Measurements from ENCODE around the gene NRXN3. TPM values are rescaled to one million over a fixed set of nuclear protein-coding genes. Genes with fewer than 3 reads are reported as not detected.
"Not testable (repeated sequence)": the region's sequence is repeated elsewhere in the genome, so short reads cannot be mapped to it uniquely, and the experiment has no call there.

The NRXN3 gene
- total and polyA plus RNA-seq, 2 experiments from 2014 or later = 5.7 to 7.1 TPM

DNA sequence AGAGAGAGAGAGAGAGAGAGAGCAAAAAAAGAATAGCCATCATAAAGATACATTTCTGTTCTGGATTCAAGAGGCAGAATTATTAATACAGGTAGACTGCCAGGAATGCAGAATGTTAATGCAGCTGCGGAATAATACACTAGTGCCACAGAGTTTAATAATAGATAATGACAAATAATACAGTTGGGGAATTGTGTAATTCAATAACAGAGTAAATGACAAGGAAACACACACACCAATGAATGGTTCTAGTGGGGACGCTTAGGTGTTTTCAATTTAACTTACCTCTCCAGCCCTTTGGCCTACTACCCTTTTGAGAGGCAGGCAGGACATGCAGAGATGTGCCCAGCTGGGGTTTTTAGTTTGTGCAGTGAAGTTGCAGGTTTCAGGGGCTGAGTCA is 313.9 kb downstream of the NRXN3 start:
- no peak overlapping the region for H3K4me2 ChIP-seq
- 66% methylated on average over 2 of the region's 2 CpGs for WGBS (ENCODE audit: low lambda C conversion rate, missing lambda C conversion rate)
- TF ChIP-seq EZH2phosphoT487 (IDR thresholded peaks at IDR 0.05; ENCODE audit: low read depth, severe bottlenecking, unreplicated experiment) (no peak), CTCF (IDR thresholded peaks at IDR 0.05; ENCODE audit: poor library complexity) (no peak), EZH2 (IDR thresholded peaks at IDR 0.05; ENCODE audit: borderline replicate concordance) (no peak)

GRCh38 chr14:78486081-78486480 is 315.9 kb downstream of the NRXN3 start:
- Histone ChIP-seq H3K36me3 (replicated peaks; ENCODE audit: insufficient read depth, low read depth) (no peaks in the 10 kb centered on the region), H3K4me2 (no peak overlapping the region), H3K79me2 (no peaks in the 10 kb centered on the region), H3K4me3 (no peak overlapping the region), H3K9me2 (replicated peaks; ENCODE audit: insufficient read depth) (no peaks in the 10 kb centered on the region), H3K27ac (no peak overlapping the region), H4K20me1 (ENCODE audit: insufficient read depth, poor library complexity, severe bottlenecking) (no peaks in the 10 kb centered on the region), H3K27me3 (no peaks in the 10 kb centered on the region), H3K4me1 (ENCODE audit: insufficient read depth) (no peaks in the 10 kb centered on the region), H3K9me3 (ENCODE audit: low read depth) (no peaks in the 10 kb centered on the region), H2AFZ (no peak overlapping the region)
- TF ChIP-seq EZH2phosphoT487 (IDR thresholded peaks at IDR 0.05; ENCODE audit: low read depth, severe bottlenecking, unreplicated experiment) (no peak), CTCF (IDR thresholded peaks at IDR 0.05; ENCODE audit: poor library complexity) (no peak)
- DNase-seq (ENCODE audit: low spot score) = no peak

More for the DNA sequence above, 313.9 kb downstream of the NRXN3 start:
- Histone ChIP-seq H3K79me2 (no peaks in the 10 kb centered on the region), H2AFZ (no peak overlapping the region), H3K9me3 (ENCODE audit: low read depth) (no peaks in the 10 kb centered on the region), H3K27me3 (no peaks in the 10 kb centered on the region), H3K9me2 (replicated peaks; ENCODE audit: insufficient read depth) (no peaks in the 10 kb centered on the region), H3K4me1 (ENCODE audit: insufficient read depth) (no peaks in the 10 kb centered on the region), H3K4me3 (no peak overlapping the region), H3K27ac (no peak overlapping the region), H3K36me3 (replicated peaks; ENCODE audit: insufficient read depth, low read depth) (no peaks in the 10 kb centered on the region), H4K20me1 (ENCODE audit: insufficient read depth, poor library complexity, severe bottlenecking) (no peaks in the 10 kb centered on the region)
- no peak for DNase-seq (ENCODE audit: low spot score)

DNA sequence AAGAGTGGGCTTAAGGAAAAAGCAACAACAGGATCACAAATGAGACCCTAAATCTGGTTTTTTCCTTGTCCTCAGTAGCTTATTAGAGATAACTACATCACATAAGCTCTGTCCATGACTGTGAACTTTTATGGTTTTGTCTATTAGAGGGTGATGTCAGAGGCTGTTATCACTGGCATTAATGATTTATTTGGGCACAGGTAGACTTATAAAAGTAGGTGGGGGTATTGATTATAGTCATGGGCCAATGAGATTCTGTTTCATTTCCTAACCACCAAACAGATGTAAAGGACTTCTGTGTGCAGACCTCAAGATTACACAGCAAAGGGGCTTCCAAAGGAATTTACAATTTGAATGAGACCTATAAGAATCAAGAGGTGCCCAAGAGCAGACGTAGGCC is 316.4 kb downstream of the NRXN3 start:
- Histone ChIP-seq H3K9me2 (replicated peaks; ENCODE audit: insufficient read depth) (no peaks in the 10 kb centered on the region), H3K27me3 (no peaks in the 10 kb centered on the region), H3K79me2 (no peaks in the 10 kb centered on the region), H3K4me1 (ENCODE audit: insufficient read depth) (no peaks in the 10 kb centered on the region), H3K4me2 (no peak overlapping the region), H2AFZ (no peak overlapping the region), H3K36me3 (replicated peaks; ENCODE audit: insufficient read depth, low read depth) (no peaks in the 10 kb centered on the region), H3K27ac (no peak overlapping the region), H3K9me3 (ENCODE audit: low read depth) (no peaks in the 10 kb centered on the region), H3K4me3 (no peak overlapping the region), H4K20me1 (ENCODE audit: insufficient read depth, poor library complexity, severe bottlenecking) (no peaks in the 10 kb centered on the region)
- 78% methylated on average over 1 of the region's 1 CpG for WGBS (ENCODE audit: low lambda C conversion rate, missing lambda C conversion rate)
- no peak for TF ChIP-seq CTCF (IDR thresholded peaks at IDR 0.05; ENCODE audit: poor library complexity)
- TF ChIP-seq EZH2phosphoT487 (IDR thresholded peaks at IDR 0.05; ENCODE audit: low read depth, severe bottlenecking, unreplicated experiment) = no peak
- no peak for TF ChIP-seq EZH2 (IDR thresholded peaks at IDR 0.05; ENCODE audit: borderline replicate concordance)
- no peak for DNase-seq (ENCODE audit: low spot score)

GRCh38 chr14:78487573-78487972 is 317.4 kb downstream of the NRXN3 start:
- not testable (repeated sequence) for DNase-seq (ENCODE audit: low spot score); H3K9me3 ChIP-seq (ENCODE audit: low read depth); H3K4me1 ChIP-seq (ENCODE audit: insufficient read depth); H3K27ac ChIP-seq; H3K27me3 ChIP-seq; H4K20me1 ChIP-seq (ENCODE audit: insufficient read depth, poor library complexity, severe bottlenecking); H3K79me2 ChIP-seq; H3K9me2 ChIP-seq (replicated peaks; ENCODE audit: insufficient read depth); H3K4me3 ChIP-seq; H3K4me2 ChIP-seq; H3K36me3 ChIP-seq (replicated peaks; ENCODE audit: insufficient read depth, low read depth); H2AFZ ChIP-seq
- 70% methylated on average over 2 of the region's 2 CpGs for WGBS (ENCODE audit: low lambda C conversion rate, missing lambda C conversion rate)
